ENCODE data around the gene RIMBP3B.
"Not testable (repeated sequence)": the region's sequence is repeated elsewhere in the genome, so short reads cannot be mapped to it uniquely, and the experiment has no call there.

Gene RIMBP3B, protein sequence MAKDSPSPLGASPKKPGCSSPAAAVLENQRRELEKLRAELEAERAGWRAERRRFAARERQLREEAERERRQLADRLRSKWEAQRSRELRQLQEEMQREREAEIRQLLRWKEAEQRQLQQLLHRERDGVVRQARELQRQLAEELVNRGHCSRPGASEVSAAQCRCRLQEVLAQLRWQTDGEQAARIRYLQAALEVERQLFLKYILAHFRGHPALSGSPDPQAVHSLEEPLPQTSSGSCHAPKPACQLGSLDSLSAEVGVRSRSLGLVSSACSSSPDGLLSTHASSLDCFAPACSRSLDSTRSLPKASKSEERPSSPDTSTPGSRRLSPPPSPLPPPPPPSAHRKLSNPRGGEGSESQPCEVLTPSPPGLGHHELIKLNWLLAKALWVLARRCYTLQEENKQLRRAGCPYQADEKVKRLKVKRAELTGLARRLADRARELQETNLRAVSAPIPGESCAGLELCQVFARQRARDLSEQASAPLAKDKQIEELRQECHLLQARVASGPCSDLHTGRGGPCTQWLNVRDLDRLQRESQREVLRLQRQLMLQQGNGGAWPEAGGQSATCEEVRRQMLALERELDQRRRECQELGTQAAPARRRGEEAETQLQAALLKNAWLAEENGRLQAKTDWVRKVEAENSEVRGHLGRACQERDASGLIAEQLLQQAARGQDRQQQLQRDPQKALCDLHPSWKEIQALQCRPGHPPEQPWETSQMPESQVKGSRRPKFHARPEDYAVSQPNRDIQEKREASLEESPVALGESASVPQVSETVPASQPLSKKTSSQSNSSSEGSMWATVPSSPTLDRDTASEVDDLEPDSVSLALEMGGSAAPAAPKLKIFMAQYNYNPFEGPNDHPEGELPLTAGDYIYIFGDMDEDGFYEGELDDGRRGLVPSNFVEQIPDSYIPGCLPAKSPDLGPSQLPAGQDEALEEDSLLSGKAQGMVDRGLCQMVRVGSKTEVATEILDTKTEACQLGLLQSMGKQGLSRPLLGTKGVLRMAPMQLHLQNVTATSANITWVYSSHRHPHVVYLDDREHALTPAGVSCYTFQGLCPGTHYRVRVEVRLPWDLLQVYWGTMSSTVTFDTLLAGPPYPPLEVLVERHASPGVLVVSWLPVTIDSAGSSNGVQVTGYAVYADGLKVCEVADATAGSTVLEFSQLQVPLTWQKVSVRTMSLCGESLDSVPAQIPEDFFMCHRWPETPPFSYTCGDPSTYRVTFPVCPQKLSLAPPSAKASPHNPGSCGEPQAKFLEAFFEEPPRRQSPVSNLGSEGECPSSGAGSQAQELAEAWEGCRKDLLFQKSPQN (N-terminal part only)

GRCh38 chr22:21383701-21384467, at the start of gene RIMBP3B:
Gene RIMBP3B (plus strand): TSS chr22:21383751. CDS start chr22:21383859, 108 bp downstream.
- DNase-seq (ENCODE audit: low spot score) = not testable (repeated sequence)

- not testable (repeated sequence) for DNase-seq (ENCODE audit: low spot score)
Measured at GRCh38 chr22:21357527-21357926, 26.0 kb upstream of the RIMBP3B start.

- not testable (repeated sequence) for DNase-seq (ENCODE audit: low spot score)
Measured at GRCh38 chr22:21360525-21360924, 23.0 kb upstream of the RIMBP3B start.

GRCh38 chr22:21362473-21362872, 21.1 kb upstream of the RIMBP3B start:
- DNase-seq (ENCODE audit: low spot score) = not testable (repeated sequence)

DNA sequence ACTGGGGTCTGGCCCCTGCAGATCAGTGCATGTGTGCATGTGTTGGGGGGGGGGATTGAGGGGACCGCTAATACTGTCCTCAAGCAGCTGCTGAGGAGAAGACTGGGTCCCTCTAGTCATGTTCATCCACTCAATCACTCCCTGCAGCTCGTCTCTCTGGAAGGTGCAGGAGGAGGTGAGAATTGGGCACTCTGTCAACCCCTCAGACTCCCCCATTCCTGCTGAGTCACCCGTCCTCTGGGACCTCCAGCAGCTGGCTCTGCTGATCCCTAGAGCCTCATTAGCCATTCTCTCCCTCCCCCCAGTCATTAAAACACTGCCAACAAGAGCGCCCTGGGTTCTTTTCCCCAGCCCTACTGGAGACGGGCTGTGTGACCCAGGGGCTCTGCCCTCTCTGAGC, 20.5 kb upstream of the RIMBP3B start:
- DNase-seq (ENCODE audit: low spot score) = not testable (repeated sequence)

- DNase-seq (ENCODE audit: low spot score) = not testable (repeated sequence)
Measured at GRCh38 chr22:21363803-21364202, 19.7 kb upstream of the RIMBP3B start.

DNA sequence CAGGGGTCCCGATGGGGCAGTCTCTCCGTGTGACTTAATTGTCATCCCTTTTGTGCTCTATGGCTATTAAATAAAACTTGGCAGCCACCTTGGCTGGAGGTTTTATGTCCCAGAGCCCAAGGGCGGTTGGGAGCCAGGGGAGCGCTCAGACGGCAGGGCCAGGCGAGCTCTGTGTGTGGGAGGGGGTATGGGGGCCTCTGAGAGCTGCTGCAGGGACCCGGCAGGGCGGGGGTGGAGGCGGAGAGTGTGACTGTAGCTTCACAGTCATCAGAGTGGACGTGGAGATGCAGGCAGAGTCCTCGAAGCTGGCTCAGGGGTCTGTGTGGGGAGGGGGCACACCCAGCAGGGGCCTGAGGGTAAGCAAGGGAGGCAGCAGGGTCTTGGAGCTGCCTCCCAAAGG, 19.2 kb upstream of the RIMBP3B start:
- DNase-seq (ENCODE audit: low spot score) = not testable (repeated sequence)

GRCh38 chr22:21365337-21365736, 18.2 kb upstream of the RIMBP3B start:
- not testable (repeated sequence) for DNase-seq (ENCODE audit: low spot score)

DNA sequence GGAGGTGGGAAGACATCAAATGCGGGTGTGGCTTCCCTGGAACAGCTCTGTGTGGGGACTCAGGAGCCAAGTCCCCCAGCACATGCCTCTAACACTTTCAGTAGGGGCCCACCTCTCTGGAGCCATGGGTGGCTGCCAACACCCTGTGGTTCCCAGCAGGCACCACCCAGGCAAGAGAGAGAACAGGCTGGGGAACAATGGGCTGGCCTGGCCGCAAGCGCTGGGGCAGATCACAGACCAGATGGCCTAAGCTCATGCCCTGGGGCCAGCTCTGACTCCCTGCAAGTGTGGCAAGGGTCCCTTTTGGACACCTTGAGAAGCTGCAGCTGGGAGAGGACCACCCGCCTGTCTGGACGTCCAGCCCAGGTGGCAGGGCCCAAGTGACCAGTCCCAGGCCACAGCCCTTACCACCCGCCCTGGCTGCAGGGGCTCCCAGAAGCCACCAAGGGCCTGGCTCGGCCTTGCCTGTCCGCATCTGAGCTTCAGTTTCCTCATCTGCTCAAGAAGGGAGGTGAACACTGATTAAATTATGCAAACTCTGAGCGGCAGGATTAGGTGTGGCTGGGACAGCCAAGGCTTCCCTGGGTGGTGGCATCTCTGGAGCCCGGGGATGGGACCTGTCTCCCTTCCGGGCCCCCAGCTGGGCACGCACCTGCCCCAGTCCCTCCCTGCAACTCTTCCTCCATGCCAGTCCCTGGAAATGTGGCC, 14.8 kb upstream of the RIMBP3B start:
- DNase-seq (ENCODE audit: low spot score) = not testable (repeated sequence)

DNA sequence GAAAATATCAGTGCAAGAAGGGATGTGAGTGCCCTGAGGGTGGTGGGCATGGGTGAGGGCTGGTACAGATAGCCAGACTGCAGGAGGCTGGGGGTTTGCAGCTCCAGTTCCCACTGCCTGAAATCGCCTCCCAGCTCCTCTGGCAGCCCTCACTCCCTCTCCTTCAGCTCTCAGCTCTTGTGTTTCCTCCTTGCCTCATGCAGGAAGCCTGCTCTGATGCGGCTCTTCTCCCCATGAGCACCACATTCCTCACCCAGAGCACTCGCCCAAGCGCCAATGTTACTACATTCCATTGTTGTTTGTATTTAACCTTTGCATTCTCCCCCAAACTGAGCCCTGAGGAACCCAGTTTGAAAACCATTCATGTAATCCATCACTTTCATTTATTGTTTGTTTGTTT, 7.7 kb upstream of the RIMBP3B start:
- DNase-seq (ENCODE audit: low spot score) = not testable (repeated sequence)

DNA sequence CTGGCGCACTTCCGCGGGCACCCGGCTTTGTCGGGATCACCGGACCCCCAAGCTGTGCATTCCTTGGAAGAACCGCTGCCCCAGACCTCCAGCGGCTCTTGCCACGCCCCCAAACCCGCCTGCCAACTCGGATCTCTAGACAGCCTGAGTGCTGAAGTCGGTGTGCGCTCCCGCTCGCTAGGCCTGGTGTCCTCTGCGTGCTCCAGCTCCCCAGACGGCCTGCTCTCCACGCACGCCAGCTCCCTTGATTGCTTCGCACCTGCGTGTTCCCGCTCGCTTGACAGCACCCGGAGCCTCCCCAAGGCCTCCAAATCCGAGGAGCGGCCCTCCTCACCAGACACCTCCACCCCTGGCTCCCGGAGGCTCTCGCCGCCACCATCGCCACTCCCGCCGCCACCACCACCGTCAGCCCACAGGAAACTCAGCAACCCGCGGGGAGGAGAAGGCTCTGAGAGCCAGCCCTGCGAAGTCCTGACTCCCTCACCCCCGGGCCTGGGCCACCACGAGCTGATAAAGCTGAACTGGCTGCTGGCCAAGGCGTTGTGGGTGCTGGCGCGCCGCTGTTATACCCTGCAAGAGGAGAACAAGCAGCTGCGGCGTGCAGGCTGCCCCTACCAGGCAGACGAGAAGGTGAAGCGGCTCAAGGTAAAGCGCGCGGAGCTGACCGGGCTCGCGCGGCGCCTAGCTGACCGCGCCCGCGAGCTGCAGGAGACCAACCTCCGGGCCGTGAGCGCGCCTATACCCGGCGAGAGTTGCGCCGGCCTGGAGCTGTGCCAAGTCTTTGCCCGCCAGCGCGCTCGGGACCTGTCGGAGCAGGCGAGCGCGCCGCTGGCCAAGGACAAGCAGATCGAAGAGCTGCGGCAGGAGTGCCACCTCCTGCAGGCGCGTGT, 1.2 kb downstream of the RIMBP3B start:
- not testable (repeated sequence) for DNase-seq (ENCODE audit: low spot score)

- DNase-seq (ENCODE audit: low spot score) = not testable (repeated sequence)
Measured at GRCh38 chr22:21389480-21389879, 5.9 kb downstream of the RIMBP3B start.

DNA sequence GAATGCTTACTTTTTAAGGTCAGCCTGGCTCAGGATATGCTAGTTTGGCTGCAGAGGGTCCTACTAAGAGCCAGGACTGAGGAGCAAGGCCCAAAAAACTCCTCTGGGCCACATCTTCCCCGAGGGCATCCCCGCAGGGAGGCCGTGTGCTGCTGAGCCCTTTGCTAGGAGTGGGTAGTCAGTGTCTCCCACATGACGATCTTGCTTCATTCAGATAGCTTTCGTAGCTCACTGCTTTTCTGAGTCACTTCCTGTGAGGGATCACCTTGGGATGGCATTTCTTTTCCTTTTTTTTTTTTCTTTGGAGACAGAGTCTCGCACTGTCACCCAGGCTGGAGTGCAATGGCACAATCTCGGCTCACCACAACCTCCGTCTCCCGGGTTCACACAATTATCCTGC, 6.5 kb downstream of the RIMBP3B start:
- not testable (repeated sequence) for DNase-seq (ENCODE audit: low spot score)

DNA sequence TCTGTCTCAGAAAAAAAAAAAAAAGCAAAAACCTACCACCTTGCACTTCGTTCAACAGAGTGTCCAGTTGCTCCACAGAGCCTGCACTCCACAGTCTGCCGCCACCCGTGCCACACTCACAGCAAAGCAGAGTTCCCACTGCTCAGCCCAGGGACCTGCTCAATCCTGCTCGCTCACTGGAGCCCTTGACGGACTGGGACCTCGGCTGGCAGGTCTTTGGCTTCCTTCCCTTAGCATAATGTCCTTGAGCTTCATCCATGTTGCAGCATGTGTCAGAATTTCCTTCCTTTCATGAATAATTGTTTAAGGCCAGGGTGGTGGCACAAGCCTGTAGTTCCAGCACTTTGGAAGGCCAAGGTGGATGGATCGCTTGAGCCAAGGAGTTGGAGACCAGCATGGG, 11.1 kb downstream of the RIMBP3B start:
- not testable (repeated sequence) for DNase-seq (ENCODE audit: low spot score)

DNA sequence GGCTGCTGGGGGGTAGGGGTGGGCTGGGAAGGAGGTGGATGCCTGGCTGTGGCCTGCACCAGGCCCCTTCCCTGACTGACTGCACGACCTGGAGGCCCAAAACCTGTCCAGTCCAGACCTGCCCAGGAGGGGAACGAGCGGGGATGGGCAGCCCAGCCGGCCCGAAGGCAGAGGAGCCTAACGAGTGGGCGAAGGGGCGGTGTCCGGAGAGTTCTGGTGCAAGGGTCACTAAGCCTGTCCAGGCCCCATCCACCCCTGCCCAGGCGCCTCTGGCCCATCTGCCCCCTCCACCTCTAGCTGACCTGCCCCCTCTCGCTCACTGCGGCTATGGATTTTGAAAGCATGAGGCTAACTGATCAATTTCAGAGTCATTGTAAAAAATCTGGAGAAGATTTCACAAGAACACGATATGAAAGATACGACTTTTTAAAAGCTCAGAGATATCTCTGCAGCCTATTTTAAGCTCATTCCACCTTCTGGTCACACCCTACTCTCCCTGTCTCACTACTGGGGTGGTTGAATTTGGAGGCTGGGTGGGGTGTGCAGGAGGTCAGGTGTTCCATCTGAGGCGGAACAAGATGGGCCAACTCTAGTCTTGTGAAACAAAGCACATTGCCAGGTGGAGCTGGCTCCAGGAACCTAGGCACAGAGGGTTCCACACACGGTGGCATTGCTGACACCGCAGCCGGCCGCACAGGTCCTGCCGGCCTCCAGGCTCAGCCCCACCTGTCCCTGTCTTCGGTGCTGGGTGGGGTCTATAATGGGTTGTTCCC, 17.8 kb downstream of the RIMBP3B start:
- not testable (repeated sequence) for DNase-seq (ENCODE audit: low spot score)

DNA sequence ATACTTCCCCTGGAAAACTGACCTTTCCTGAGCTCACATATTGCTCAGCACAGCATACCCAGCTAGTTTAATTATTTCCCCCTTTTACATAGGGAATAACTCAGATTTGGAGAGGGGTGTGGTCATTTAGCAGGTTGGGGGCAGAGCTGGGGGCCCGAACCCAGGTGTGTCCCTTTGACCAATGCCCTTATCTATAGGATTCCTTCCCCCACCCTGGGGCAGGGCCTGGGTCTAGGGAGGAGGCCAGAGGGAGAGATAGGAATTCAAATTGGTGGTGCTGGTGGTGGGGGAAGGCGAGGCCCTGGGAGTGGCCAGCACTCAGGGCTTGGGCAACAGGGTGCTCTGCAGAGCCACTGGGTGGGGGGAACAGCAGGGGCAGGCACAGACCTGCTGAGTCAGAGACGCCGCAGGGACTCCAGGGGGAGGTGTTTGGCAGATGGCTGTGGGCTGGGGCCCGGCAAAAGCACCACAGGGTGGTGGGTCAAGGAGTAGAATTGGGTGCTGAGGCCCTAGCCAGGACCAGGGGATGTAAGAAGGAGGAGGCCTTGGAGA, 19.3 kb downstream of the RIMBP3B start:
- not testable (repeated sequence) for DNase-seq (ENCODE audit: low spot score)

DNA sequence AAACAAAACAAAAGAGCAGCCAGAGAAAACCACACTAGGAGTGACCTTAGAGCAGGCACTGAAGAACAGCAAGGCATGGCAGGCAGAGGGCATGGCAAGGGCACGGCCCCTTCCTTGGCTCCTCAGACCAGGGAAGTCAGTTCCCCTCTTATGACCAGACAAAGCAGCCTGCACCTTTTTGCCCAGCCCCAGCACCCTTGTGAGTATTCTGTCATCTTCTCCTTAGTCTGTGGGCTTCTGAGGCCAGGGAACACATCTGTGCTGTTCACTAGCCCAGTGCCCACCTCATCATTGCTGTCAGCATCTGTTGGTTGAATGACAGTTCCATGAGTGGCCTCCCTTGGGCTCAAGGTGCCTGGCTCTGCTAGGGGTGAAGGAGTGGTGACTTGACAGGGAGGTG, 23.6 kb downstream of the RIMBP3B start:
- DNase-seq (ENCODE audit: low spot score) = not testable (repeated sequence)

GRCh38 chr22:21407792-21408191, 24.2 kb downstream of the RIMBP3B start:
- DNase-seq (ENCODE audit: low spot score) = not testable (repeated sequence)
